Thyroid gland (tissue), 4 donors: ENCODE data around the gene BRWD1.

Source experiments
- CTCF ChIP-seq, 6 experiments: fragments of 200-600 bp in 3 of 6; fragments of 450-650 bp in 3 of 6; sonication (generic) in 3 of 6; IDR thresholded peaks; one replicate each; pipeline ENCODE4 v1.5.1; 2016 to 2019; ENCODE audit warnings: antibody characterized with exemption in 6 of 6, mild to moderate bottlenecking in 2 of 6, inconsistent platforms in 1 of 6, moderate library complexity in 1 of 6
- POLR2A ChIP-seq, 2 donors: fragments of 450-650 bp; IDR thresholded peaks; one replicate each; pipeline ENCODE4 v1.6.1; 2017; ENCODE audit warnings: antibody characterized with exemption in 2 of 2, mild to moderate bottlenecking in 2 of 2, moderate library complexity in 1 of 2

- no peak for TF ChIP-seq CTCF (IDR thresholded peaks at IDR 0.05)
- no peak for TF ChIP-seq POLR2A (IDR thresholded peaks at IDR 0.05)
Observed at GRCh38 chr21:39175665-39176064, 137.8 kb downstream of the BRWD1 start.
